Adrenal gland (tissue), 5 donors: Measurements from ENCODE around the gene KCNK10.

ENCODE experiments used
- CTCF ChIP-seq, 6 experiments: fragments of 450-650 bp in 4 of 6; fragments of 200-600 bp in 2 of 6; sonication (generic) in 1 of 6; IDR thresholded peaks; 1 replicate in 5 of 6; 2 replicates in 1 of 6; pipeline versions ENCODE4 v1.5.1 to v1.8.0; 2016 to 2021; ENCODE audit warnings: antibody characterized with exemption in 6 of 6, mild to moderate bottlenecking in 2 of 6, moderate library complexity in 1 of 6
- POLR2A ChIP-seq, 2 donors: fragments of 450-650 bp; IDR thresholded peaks; one replicate each; pipeline ENCODE4 v1.6.1; 2017; ENCODE audit warnings: antibody characterized with exemption in 2 of 2, mild to moderate bottlenecking in 2 of 2, moderate library complexity in 1 of 2
- donor health status: DM: no; HTN: no; CAD: no.

GRCh38 chr14:88225721-88226120, 97.3 kb downstream of the KCNK10 start:
- TF ChIP-seq CTCF (IDR thresholded peaks at IDR 0.05) (no peak), POLR2A (IDR thresholded peaks at IDR 0.05) (no peak)
